Measurements from ENCODE around the gene EMP1.

GRCh38 chr12:13192719-13193118, 3.8 kb upstream of the EMP1 start:
- TF ChIP-seq CTCF (IDR thresholded peaks at IDR 0.05) (no peak), POLR2A (IDR thresholded peaks at IDR 0.05) (no peak)
